ENCODE measurements around the gene GEN1. TPM values are rescaled to one million over a fixed set of nuclear protein-coding genes. Genes with fewer than 3 reads are reported as not detected.

Gene GEN1
- total and polyA plus RNA-seq, 10 of the 15 experiments (the other 5 are each of a cell fraction or from before 2014, with no cell fraction given) = 6.0 to 49.6 (median 36.0) TPM

DNA sequence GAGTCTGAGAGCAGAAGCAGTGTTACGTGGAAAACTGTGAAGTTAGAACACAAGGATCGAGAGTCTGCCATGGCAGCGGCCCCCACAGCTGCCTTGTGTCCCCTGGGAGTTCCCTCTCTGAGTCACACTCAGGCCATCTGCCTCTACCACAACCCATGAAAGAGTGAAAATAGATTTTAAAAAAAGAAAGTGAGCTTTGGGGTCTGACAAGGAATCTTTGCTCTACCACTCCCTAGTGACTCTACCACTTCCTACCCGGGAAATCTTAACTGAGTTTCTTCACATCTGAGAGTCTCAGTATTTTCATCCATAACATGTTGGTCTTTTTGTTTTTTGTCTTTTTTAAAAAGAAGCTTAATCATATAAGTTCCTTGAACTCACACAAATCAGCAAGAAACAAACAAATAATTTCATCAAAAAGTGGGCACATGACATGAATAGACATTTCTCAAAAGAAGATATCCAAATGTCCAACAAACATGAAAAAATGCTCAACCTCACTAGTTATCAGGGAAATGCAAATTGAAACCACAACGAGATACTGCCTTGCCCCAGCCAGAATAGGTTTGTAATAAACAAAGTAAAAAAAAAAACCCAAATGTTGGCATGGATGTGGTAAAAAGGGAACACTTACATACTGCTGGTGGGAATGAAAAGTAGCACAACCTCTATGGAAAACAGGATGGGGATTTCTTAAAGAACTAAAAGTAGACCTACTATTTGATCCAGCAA is 60.0 kb downstream of the GEN1 start:
- no TSS peak for BruUV-seq (replicated peaks)
- POLR2A ChIA-PET = interaction anchor here (1.5 to 7.1 kb wide), 5 partner anchors 8 to 63 kb away, joined by 7 to 108 read pairs (median 19); partner anchors contain the start of genes GEN1 and SMC6
- FAIRE-seq = peak; percentile 83
- TF ChIP-seq SMARCA5 (IDR thresholded peaks at IDR 0.05) = no peak
- TF ChIP-seq HCFC1 (IDR thresholded peaks at IDR 0.05; ENCODE audit: low read length) = no peak
- TF ChIP-seq, protein P1, sequence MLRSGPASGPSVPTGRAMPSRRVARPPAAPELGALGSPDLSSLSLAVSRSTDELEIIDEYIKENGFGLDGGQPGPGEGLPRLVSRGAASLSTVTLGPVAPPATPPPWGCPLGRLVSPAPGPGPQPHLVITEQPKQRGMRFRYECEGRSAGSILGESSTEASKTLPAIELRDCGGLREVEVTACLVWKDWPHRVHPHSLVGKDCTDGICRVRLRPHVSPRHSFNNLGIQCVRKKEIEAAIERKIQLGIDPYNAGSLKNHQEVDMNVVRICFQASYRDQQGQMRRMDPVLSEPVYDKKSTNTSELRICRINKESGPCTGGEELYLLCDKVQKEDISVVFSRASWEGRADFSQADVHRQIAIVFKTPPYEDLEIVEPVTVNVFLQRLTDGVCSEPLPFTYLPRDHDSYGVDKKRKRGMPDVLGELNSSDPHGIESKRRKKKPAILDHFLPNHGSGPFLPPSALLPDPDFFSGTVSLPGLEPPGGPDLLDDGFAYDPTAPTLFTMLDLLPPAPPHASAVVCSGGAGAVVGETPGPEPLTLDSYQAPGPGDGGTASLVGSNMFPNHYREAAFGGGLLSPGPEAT (IDR thresholded peaks at IDR 0.05; ENCODE audit: low read depth) = peak; percentile 93
- TF ChIP-seq PAX8 (IDR thresholded peaks at IDR 0.05) = no peak
- TF ChIP-seq ATF3 (IDR thresholded peaks at IDR 0.05; ENCODE audit: borderline replicate concordance, extremely low read depth, low read depth, low read length) = 0 out of 2 replicates have a peak, but pooled peaks have one; percentile 17
- TF ChIP-seq NFYB (IDR thresholded peaks at IDR 0.05; ENCODE audit: insufficient read depth, low read depth, low read length) = no peak
- TF ChIP-seq ZNF207 (IDR thresholded peaks at IDR 0.05; ENCODE audit: borderline replicate concordance) = no peak
- 0 out of 2 replicates have a peak, but pooled peaks have one; percentile 40 for TF ChIP-seq GABPA (IDR thresholded peaks at IDR 0.05; ENCODE audit: low read depth)
- TF ChIP-seq CUX1 (IDR thresholded peaks at IDR 0.05; ENCODE audit: insufficient replicate concordance, low read depth, low read length) = no peak
- no peak for TF ChIP-seq REST (IDR thresholded peaks at IDR 0.05; ENCODE audit: low read depth, low read length)
- TF ChIP-seq ATF7 (IDR thresholded peaks at IDR 0.05; ENCODE audit: low read depth) = peak; percentile 72

More for the DNA sequence above, 60.0 kb downstream of the GEN1 start:
- Histone ChIP-seq H3K9ac (ENCODE audit: control insufficient read depth, insufficient read depth, low read length) (peak overlapping the region; percentile 16), H2AFZ (ENCODE audit: control insufficient read depth, low read depth, low read length) (peak overlapping the region; percentile 35), H3K4me1 (ENCODE audit: control insufficient read depth, insufficient read depth, low read length) (peaks cover 36% of the 10 kb centered on the region), H3K27me3 (replicated peaks in 1 of 2; ENCODE audit: control insufficient read depth in 2 of 2, insufficient read depth in 2 of 2, low read length in 1 of 2) (no peaks in the 10 kb centered on the region), H3K4me2 (ENCODE audit: control insufficient read depth, insufficient read depth) (peak overlapping the region; percentile 32), H3K9me3 (replicated peaks; ENCODE audit: control insufficient read depth, insufficient read depth, low read length) (no peaks in the 10 kb centered on the region), H3K27ac (ENCODE audit: control insufficient read depth, insufficient read depth) (peak overlapping the region; percentile 81), H3K79me2 (ENCODE audit: control insufficient read depth, insufficient read depth, low read length) (no peaks in the 10 kb centered on the region), H3K4me3 (0 out of 2 replicates have a peak overlapping the region, but pooled peaks have one; percentile 11), H3K36me3 (ENCODE audit: control insufficient read depth in 2 of 2, insufficient read depth in 2 of 2, low read length in 1 of 2) (no peaks in the 10 kb centered on the region), H4K20me1 (ENCODE audit: control insufficient read depth, insufficient read depth) (no peaks in the 10 kb centered on the region)
- intact Hi-C loops (cut with micrococcal nuclease; ENCODE audit: unreplicated experiment) = loop anchor here (1.0 to 10.0 kb wide), 3 partner anchors 8 to 1159 kb away; no protein-coding TSS in a partner anchor
- RAD21 ChIA-PET (ENCODE audit: unreplicated experiment) = interaction anchor here (1.2 to 6.3 kb wide), 9 partner anchors 9 to 94 kb away, joined by 3 to 54 read pairs (median 9); no protein-coding TSS in a partner anchor
- WGBS (ENCODE audit: insufficient coverage, insufficient replicate concordance, low lambda C conversion rate, missing lambda C conversion rate) = 1% methylated on average over 5 of the region's 5 CpGs
- peak; percentile 82 for DNase-seq (ENCODE audit: low read depth, low spot score)
- CTCF ChIA-PET = interaction anchor here (0.8 to 5.9 kb wide), 8 partner anchors 8 to 746 kb away, joined by 3 to 68 read pairs (median 5); partner anchors contain the start of genes GEN1 and RDH14
- SMC1A ChIA-PET (ENCODE audit: uncharacterized antibody, unreplicated experiment) = interaction anchor here (0.5 to 6.5 kb wide), 14 partner anchors 10 to 1160 kb away, joined by 3 to 145 read pairs (median 6); no protein-coding TSS in a partner anchor
- peak; percentile 86 for ATAC-seq
- in situ Hi-C loops (cut with MboI) = no loop called here
